T-helper 2 cell treated with Interferon-gamma antibody and Interleukin-4, amounts not matched to agents 5 μg/mL and 100 μg/mL, for 36 hours (primary cell): ENCODE results near the gene ZC3H12A.
A peak's percentile ranks its signal among the peaks of the same experiment; 100 is the strongest.

Source experiments
- DNase-seq: peaks from one replicate; pipeline ENCODE4 v3.0.0; 2021; ENCODE audit warnings: low spot score
- H3K27ac Mint-ChIP-seq: one replicate; pipeline ENCODE4 v1.8.0; 2021; ENCODE audit warnings: mild to moderate bottlenecking, mixed read lengths
- H3K27me3 Mint-ChIP-seq: one replicate; pipeline ENCODE4 v1.8.0; 2021; ENCODE audit warnings: low read depth, mixed read lengths
- H3K36me3 Mint-ChIP-seq: one replicate; pipeline ENCODE4 v1.8.0; 2021; ENCODE audit warnings: low read depth, mixed read lengths
- H3K4me1 Mint-ChIP-seq: one replicate; pipeline ENCODE4 v1.8.0; 2021; ENCODE audit warnings: low read depth, mixed read lengths
- H3K4me3 Mint-ChIP-seq: one replicate; pipeline ENCODE4 v1.8.0; 2022; ENCODE audit warnings: mild to moderate bottlenecking, moderate library complexity, mixed read lengths
- H3K9me3 Mint-ChIP-seq: one replicate; pipeline ENCODE4 v1.8.0; 2021; ENCODE audit warnings: mixed read lengths

ZC3H12A gene

DNA sequence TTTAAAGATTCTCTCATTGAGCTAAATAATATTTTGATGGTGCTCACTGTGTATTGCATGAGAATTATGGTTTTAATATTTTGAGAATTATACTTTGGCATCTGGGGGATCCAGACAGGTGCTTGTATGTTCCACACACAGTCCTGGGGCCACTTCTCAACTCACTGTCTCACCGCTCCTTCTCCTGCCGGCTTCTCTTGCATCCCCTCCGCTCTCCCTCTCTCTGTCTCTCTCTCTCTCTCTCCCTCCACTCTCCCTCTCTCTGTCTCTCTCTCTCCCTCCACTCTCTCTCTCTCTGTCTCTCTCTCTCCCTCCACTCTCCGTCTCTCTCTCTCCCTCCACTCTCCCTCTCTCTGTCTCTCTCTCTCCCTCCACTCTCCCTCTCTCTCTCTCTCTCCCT lies 32.2 kb upstream of the ZC3H12A start:
- no peaks in the 10 kb centered on the region for H3K4me1 Mint-ChIP-seq
- no peaks in the 10 kb centered on the region for H3K36me3 Mint-ChIP-seq
- no peaks in the 10 kb centered on the region for H3K9me3 Mint-ChIP-seq
- no peak overlapping the region for H3K27ac Mint-ChIP-seq
- DNase-seq = no peak
- no peak overlapping the region for H3K4me3 Mint-ChIP-seq
- peaks cover 17% of the 10 kb centered on the region for H3K27me3 Mint-ChIP-seq

DNA sequence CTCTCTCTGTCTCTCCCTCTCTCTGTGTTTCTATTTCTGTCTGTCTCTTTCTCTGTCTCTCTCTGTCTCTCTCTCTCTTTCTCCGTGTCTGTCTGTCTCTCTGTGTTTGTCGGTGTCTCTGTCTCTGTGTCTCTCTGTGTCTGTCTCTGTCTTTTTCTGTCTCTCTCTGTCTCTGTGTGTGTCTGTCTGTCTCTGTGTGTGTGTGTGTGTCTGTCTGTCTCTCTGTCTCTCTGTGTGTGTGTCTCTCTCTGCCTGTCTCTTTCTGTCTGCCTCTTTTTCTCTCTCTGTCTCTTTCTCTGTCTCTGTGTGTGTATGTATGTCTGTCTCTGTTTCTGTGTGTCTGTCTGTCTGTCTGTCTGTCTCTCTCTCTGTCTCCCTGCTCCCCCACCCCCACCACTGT lies 31.7 kb upstream of the ZC3H12A start:
- no peak for DNase-seq
- Mint-ChIP-seq H3K27ac (no peak overlapping the region), H3K4me1 (no peaks in the 10 kb centered on the region), H3K9me3 (no peaks in the 10 kb centered on the region), H3K36me3 (no peaks in the 10 kb centered on the region), H3K27me3 (peaks cover 17% of the 10 kb centered on the region), H3K4me3 (no peak overlapping the region)

- no peaks in the 10 kb centered on the region for H3K9me3 Mint-ChIP-seq
- H3K27ac Mint-ChIP-seq = no peak overlapping the region
- H3K4me1 Mint-ChIP-seq = peaks cover 7% of the 10 kb centered on the region
- H3K4me3 Mint-ChIP-seq = no peak overlapping the region
- peaks cover 17% of the 10 kb centered on the region for H3K27me3 Mint-ChIP-seq
- DNase-seq = no peak
- H3K36me3 Mint-ChIP-seq = no peaks in the 10 kb centered on the region
Measured at GRCh38 chr1:37446874-37447273, 27.5 kb upstream of the ZC3H12A start.

- H3K36me3 Mint-ChIP-seq = no peaks in the 10 kb centered on the region
- no peak overlapping the region for H3K4me3 Mint-ChIP-seq
- peaks cover 9% of the 10 kb centered on the region for H3K27me3 Mint-ChIP-seq
- peaks cover 7% of the 10 kb centered on the region for H3K4me1 Mint-ChIP-seq
- H3K9me3 Mint-ChIP-seq = no peaks in the 10 kb centered on the region
- no peak overlapping the region for H3K27ac Mint-ChIP-seq
- DNase-seq = no peak
Measured at GRCh38 chr1:37448185-37448584, 26.2 kb upstream of the ZC3H12A start.

DNA sequence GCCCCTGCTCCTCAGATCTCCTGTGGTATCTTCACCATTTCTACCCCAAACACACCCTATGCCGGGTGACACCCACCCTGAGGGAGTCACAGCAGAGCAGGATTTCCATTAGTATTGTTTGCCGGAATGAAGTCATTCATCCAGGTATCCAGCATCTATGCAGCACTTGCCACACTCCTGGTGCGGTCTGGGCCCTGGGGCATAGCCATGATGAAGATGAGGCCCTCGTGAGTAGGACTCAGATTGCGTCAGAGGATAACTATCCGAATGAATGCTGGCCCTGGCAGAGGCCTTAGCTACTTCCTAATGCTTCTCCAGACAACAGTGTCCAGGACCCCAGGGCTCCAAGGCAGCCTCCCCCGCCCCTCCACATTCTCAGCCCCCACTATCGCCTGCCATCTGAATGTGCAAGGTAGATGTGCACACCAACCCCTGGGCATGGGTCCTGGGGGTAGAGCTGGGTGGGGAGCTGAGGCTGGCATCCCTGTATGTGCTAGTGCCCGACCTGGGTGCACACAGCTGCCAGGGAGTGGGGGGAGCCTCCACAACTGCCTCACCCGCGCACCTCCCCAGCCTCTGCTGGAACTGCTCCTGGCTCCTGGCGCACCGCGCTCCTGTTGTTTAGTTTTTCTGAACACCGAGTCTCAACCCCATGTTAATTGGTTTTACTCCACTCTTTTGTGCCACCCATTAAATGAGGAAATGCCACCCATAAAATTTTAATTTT lies 25.5 kb upstream of the ZC3H12A start:
- H3K9me3 Mint-ChIP-seq = no peaks in the 10 kb centered on the region
- peaks cover 7% of the 10 kb centered on the region for H3K4me1 Mint-ChIP-seq
- H3K27ac Mint-ChIP-seq = no peak overlapping the region
- no peak for DNase-seq
- no peaks in the 10 kb centered on the region for H3K36me3 Mint-ChIP-seq
- peaks cover 6% of the 10 kb centered on the region for H3K27me3 Mint-ChIP-seq
- no peak overlapping the region for H3K4me3 Mint-ChIP-seq

GRCh38 chr1:37449936-37450335 lies 24.4 kb upstream of the ZC3H12A start:
- Mint-ChIP-seq H3K4me1 (peaks cover 7% of the 10 kb centered on the region), H3K27me3 (peaks cover 6% of the 10 kb centered on the region), H3K27ac (no peak overlapping the region), H3K4me3 (no peak overlapping the region), H3K9me3 (no peaks in the 10 kb centered on the region), H3K36me3 (no peaks in the 10 kb centered on the region)
- DNase-seq = peak; percentile 10

GRCh38 chr1:37452416-37452815 lies 22.0 kb upstream of the ZC3H12A start:
- Mint-ChIP-seq H3K4me3 (no peak overlapping the region), H3K27ac (no peak overlapping the region), H3K36me3 (no peaks in the 10 kb centered on the region), H3K27me3 (peaks cover 3% of the 10 kb centered on the region), H3K4me1 (peaks cover 7% of the 10 kb centered on the region), H3K9me3 (no peaks in the 10 kb centered on the region)
- no peak for DNase-seq

DNA sequence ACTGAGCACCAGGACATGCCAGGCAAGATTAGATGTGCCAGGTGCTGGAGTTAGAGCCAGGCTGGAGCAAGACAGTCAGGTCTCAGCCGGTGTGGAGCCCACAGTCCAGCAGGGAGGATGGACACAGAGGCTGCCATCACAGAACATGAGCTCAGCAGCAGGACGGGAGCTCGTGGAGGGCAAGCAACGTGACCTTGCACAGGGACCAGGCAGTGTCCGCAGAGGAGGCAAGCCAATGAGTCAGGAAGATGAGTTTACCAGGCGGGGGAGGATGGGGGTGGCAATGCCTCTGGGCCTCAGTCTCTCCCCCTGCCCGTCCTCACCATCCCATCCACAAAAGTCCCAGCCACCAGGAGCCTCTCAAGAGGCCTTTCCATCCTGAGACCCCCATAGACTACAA lies 20.7 kb upstream of the ZC3H12A start:
- no peak overlapping the region for H3K4me3 Mint-ChIP-seq
- H3K9me3 Mint-ChIP-seq = no peaks in the 10 kb centered on the region
- DNase-seq = no peak
- peaks cover 7% of the 10 kb centered on the region for H3K4me1 Mint-ChIP-seq
- H3K27ac Mint-ChIP-seq = no peak overlapping the region
- no peaks in the 10 kb centered on the region for H3K27me3 Mint-ChIP-seq
- no peaks in the 10 kb centered on the region for H3K36me3 Mint-ChIP-seq

DNA sequence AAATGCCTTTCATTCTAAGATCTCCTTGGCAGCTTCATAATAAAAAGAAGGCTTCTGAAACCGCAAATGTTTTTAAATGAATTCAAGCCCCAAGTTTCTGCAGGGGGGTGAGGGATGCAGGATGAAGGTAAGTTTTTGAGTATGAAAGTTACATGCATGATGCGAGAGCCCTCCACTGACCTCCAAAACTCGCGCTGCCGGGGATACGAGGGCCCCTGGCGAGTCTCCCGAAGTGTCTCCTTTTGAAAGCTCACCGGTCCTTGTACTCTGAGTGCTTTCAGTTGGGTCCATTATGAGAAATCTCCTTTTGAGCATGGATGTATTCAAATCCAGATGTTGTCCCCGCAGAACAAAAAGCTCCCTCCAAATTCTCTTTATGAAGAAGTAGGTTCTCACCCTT lies 18.9 kb upstream of the ZC3H12A start:
- Mint-ChIP-seq H3K9me3 (no peaks in the 10 kb centered on the region), H3K27ac (no peak overlapping the region), H3K36me3 (no peaks in the 10 kb centered on the region)

DNA sequence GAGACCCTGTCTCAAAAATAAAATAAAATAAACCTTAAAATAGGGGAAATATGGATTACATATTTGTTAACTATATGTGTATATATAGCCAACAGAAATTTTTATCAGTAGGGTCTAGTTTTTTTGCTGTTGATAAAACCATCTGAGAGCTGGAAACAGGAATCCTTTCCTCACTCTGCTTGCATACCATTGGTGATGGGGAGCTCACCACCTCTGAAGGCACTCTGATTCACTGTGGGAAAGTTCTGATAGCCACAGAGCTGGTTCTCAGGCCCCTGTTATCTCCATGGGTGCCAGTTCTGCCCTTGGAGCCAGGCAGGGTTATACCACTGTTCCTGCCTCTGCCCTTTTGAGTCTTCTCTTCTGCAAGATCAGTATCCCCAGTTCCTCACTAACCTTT lies 17.8 kb upstream of the ZC3H12A start:
- no peaks in the 10 kb centered on the region for H3K27me3 Mint-ChIP-seq
- no peak for DNase-seq
- H3K4me1 Mint-ChIP-seq = no peaks in the 10 kb centered on the region
- H3K4me3 Mint-ChIP-seq = no peak overlapping the region
- no peaks in the 10 kb centered on the region for H3K9me3 Mint-ChIP-seq
- no peaks in the 10 kb centered on the region for H3K36me3 Mint-ChIP-seq
- no peak overlapping the region for H3K27ac Mint-ChIP-seq

More for the DNA sequence above, 18.9 kb upstream of the ZC3H12A start:
- Mint-ChIP-seq H3K4me1 (no peaks in the 10 kb centered on the region), H3K27me3 (no peaks in the 10 kb centered on the region), H3K4me3 (no peak overlapping the region)
- no peak for DNase-seq

DNA sequence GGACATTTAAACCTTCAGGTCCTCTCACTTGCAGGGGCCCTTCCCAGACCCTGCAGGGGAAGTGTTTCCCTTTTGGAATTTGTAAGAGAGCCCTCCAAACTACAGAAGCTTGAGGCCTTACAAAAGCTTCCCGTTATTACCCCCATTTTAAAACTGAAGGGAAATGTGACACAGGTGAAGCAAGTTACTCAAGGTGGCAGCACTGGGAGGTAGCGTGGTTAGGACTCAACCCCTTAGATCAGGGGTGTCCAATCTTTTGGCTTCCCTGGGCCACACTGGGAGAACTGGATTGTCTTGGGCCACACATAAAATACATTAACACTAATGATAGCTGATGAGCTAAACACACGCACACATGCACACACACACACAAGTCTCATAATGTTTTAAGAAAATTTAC lies 15.8 kb upstream of the ZC3H12A start:
- no peaks in the 10 kb centered on the region for H3K27me3 Mint-ChIP-seq
- H3K4me1 Mint-ChIP-seq = no peaks in the 10 kb centered on the region
- H3K4me3 Mint-ChIP-seq = no peak overlapping the region
- no peak for DNase-seq
- no peaks in the 10 kb centered on the region for H3K36me3 Mint-ChIP-seq
- no peak overlapping the region for H3K27ac Mint-ChIP-seq
- no peaks in the 10 kb centered on the region for H3K9me3 Mint-ChIP-seq

DNA sequence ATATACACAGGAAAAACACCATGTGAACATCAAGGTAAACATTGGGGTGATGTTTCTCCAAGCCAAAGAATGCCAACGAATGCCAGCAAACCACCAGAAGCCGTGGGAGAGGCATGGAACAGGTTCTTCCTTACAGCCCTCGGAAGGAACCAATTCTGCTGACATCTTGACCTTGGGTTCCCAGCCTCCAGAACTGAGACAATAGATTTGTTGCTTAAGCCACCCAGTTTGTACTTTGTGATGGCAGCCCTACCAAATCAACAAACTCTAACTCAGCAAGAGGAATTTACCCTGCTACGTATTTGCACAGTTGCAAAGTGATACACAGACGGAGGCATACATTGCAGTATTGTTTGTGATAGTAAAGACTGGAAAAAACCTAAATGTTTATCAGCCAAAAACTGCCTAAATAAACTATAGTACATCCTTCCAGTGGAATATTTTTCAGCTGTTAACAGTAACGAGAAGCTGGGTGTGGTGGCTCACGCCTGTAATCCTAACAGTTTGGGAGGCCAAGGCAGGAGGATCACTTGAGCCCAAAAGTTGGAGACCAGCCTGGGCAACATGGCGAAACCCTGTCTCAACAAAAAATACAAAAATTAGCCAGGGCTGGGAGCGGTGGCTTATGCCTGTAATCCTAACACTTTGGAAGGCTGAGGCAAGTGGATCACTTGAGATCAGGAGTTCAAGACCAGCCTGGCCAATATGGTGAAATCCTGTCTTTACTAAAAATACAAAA lies 12.5 kb upstream of the ZC3H12A start:
- Mint-ChIP-seq H3K27ac (no peak overlapping the region), H3K36me3 (no peaks in the 10 kb centered on the region), H3K4me1 (no peaks in the 10 kb centered on the region), H3K27me3 (no peaks in the 10 kb centered on the region), H3K4me3 (no peak overlapping the region), H3K9me3 (no peaks in the 10 kb centered on the region)
- no peak for DNase-seq

DNA sequence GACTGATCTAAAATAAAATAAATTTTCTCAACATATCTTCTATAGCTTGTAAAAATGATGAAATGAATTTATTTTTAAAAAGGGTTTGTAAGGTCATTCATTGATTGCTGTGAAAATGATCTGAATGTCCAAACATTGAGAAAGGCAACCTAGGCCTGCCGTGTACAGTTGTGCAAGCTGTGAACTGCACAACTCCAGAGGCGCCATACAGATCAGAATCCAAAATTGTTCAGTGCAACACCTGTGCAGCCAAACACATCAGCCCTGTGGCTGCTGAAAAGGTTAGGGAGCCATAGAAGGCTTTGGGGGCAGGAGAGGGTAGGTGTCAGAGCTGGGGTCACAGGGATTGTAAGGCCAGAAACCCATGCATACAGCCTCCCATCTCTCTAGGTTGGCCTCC lies 9.9 kb upstream of the ZC3H12A start:
- Mint-ChIP-seq H3K4me3 (no peak overlapping the region), H3K9me3 (no peaks in the 10 kb centered on the region), H3K27me3 (no peaks in the 10 kb centered on the region), H3K4me1 (peaks cover 3% of the 10 kb centered on the region), H3K27ac (no peak overlapping the region), H3K36me3 (no peaks in the 10 kb centered on the region)
- DNase-seq = no peak

DNA sequence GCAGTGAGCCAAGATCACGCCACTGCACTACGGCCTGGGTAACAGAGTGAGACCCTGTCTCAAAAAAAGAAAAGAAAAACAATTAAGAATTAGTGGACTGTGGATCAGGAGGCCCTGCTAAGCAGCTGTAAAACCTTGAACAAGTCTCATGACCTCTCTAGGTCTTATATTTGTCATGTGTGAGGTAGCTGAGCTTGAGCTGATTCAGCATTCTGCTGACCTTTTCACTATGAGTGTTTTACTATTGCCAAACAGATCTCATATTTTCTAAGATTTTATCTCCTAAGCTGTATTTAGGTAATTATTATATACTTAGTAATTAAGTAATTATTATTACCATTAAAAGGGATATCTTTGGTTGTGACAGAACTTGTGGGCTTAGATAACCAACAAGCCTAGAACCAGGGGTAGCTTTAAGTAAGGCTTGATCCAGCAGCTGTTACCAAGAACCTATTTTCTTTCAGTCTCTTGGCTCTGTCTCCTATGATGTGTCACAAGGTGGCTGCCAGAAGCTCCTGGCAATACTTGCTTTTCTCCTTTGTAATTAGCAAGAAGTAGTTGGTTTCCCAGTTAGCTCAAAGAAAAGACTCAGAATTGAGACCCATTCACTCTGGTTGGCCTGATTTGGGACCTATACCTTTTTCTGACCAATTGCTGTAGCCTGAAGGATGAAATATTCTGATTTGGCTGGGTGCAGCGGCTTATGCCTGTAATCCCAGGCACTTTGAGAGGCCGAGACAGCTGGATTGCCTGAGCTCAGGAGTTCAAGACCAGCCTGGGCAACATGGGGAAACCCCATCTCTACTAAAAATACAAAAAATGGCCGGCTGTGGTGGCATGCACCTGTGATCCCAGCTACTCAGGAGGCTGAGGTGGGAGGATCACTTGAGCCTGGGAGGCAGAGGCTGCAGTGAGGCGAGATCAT lies 8.5 kb upstream of the ZC3H12A start:
- H3K36me3 Mint-ChIP-seq = no peaks in the 10 kb centered on the region
- no peaks in the 10 kb centered on the region for H3K9me3 Mint-ChIP-seq
- H3K4me3 Mint-ChIP-seq = no peak overlapping the region
- peaks cover 8% of the 10 kb centered on the region for H3K4me1 Mint-ChIP-seq
- no peaks in the 10 kb centered on the region for H3K27me3 Mint-ChIP-seq
- no peak for DNase-seq
- H3K27ac Mint-ChIP-seq = no peak overlapping the region
